Mesodermal cell (in vitro differentiated cells): ENCODE results near the gene MR1. TPM values are rescaled to one million over a fixed set of nuclear protein-coding genes. Genes with fewer than 3 reads are reported as not detected.
A peak's percentile ranks its signal among the peaks of the same experiment; 100 is the strongest.

Source experiments
- H3K27ac ChIP-seq: 2 replicates; pipeline ENCODE4 v1.7.0; 2013; ENCODE audit warnings: mild to moderate bottlenecking, low read depth, low read length, moderate library complexity; ENCODE audit not compliant: severe bottlenecking
- H3K36me3 ChIP-seq: 2 replicates; pipeline ENCODE4 v1.7.1; 2013; ENCODE audit warnings: mild to moderate bottlenecking, low read length, moderate library complexity; ENCODE audit not compliant: control insufficient read depth, insufficient read depth
- H3K4me1 ChIP-seq: one replicate; pipeline ENCODE4 v1.7.1; 2013; ENCODE audit warnings: mild to moderate bottlenecking, low read length; ENCODE audit not compliant: insufficient read depth, control insufficient read depth, poor library complexity, severe bottlenecking
- H3K4me3 ChIP-seq: 2 replicates; pipeline ENCODE4 v1.7.0; 2013; ENCODE audit warnings: low read length, control low read depth, mild to moderate bottlenecking; ENCODE audit not compliant: insufficient read depth, poor library complexity, severe bottlenecking; ENCODE audit errors: extremely low read depth
- H3K9me3 ChIP-seq: 2 replicates; pipeline ENCODE4 v1.7.1; 2013; ENCODE audit warnings: mild to moderate bottlenecking, low read length, moderate library complexity; ENCODE audit not compliant: control insufficient read depth
- WGBS, 2 experiments: methylation state at CpG; one replicate each; pipeline ENCODE4 v1.1.5; 2013; ENCODE audit warnings: missing lambda C conversion rate in 2 of 2; ENCODE audit not compliant: insufficient coverage in 2 of 2; 5-methylcytosine and 5-hydroxymethylcytosine counted together
- polyA plus RNA-seq, 2 experiments: library from polyadenylated mRNA; stranded (reverse); fragments of 50-300 nt; gene quantifications; one replicate each; pipeline ENCODE4 v1.2.3, GENCODE V29; 2013

Gene MR1
- polyA plus RNA-seq (2013, experiment 1 of 2): 0.59 TPM
- 0.66 TPM for polyA plus RNA-seq (2013, experiment 2 of 2)

- Histone ChIP-seq H3K36me3 (no peaks in the 10 kb centered on the region), H3K27ac (no peak within 1 kb of the TSS), H3K4me1 (peaks cover 2% of the 10 kb centered on the region), H3K4me3 (no peak within 1 kb of the TSS), H3K9me3 (no peaks in the 10 kb centered on the region)
- 73 to 87% methylated on average over 3 to 8 of the region's 9 CpGs for WGBS, 2 experiments
These were observed at the start of gene MR1 for GRCh38 chr1:181033799-181034451. MR1 (plus strand) TSS chr1:181033983; CDS start chr1:181034008, 25 bp downstream.

GRCh38 chr1:180988253-180988752, 45.5 kb upstream of the MR1 start:
- no peak overlapping the region for H3K4me3 ChIP-seq
- peaks cover 80% of the 10 kb centered on the region for H3K36me3 ChIP-seq
- H3K4me1 ChIP-seq: no peaks in the 10 kb centered on the region
- H3K9me3 ChIP-seq: no peaks in the 10 kb centered on the region
- WGBS, 2 experiments: 90 to 97% methylated on average over 6 to 8 of the region's 8 CpGs
- H3K27ac ChIP-seq: no peak overlapping the region

GRCh38 chr1:180994262-180994661, 39.5 kb upstream of the MR1 start:
- WGBS, 2 experiments: 90 to 95% methylated on average over 2 to 3 of the region's 3 CpGs
- H3K27ac ChIP-seq: no peak overlapping the region

GRCh38 chr1:180997843-180998504, 35.8 kb upstream of the MR1 start:
- Histone ChIP-seq H3K9me3 (no peaks in the 10 kb centered on the region), H3K36me3 (peaks cover 49% of the 10 kb centered on the region), H3K27ac (no peak overlapping the region), H3K4me3 (no peak overlapping the region), H3K4me1 (no peaks in the 10 kb centered on the region)
- WGBS, 2 experiments: 87% methylated on average over 3 of the region's 4 CpGs; no CpG with 5 or more reads in 1 of the 2 experiments

More at GRCh38 chr1:180994262-180994661, 39.5 kb upstream of the MR1 start:
- H3K4me3 ChIP-seq: no peak overlapping the region
- no peaks in the 10 kb centered on the region for H3K4me1 ChIP-seq
- H3K36me3 ChIP-seq: peaks cover 55% of the 10 kb centered on the region
- no peaks in the 10 kb centered on the region for H3K9me3 ChIP-seq

- no peak overlapping the region for H3K4me3 ChIP-seq
- no peaks in the 10 kb centered on the region for H3K9me3 ChIP-seq
- peaks cover 56% of the 10 kb centered on the region for H3K36me3 ChIP-seq
- H3K4me1 ChIP-seq: no peaks in the 10 kb centered on the region
- WGBS, 2 experiments: 88 to 100% methylated on average over 1 to 3 of the region's 7 CpGs
- H3K27ac ChIP-seq: no peak overlapping the region
These were observed 32.5 kb upstream of the MR1 start for GRCh38 chr1:181001091-181001780.

GRCh38 chr1:181002582-181003172, 31.1 kb upstream of the MR1 start:
- Histone ChIP-seq H3K9me3 (no peaks in the 10 kb centered on the region), H3K27ac (no peak overlapping the region), H3K4me1 (no peaks in the 10 kb centered on the region), H3K36me3 (peaks cover 49% of the 10 kb centered on the region), H3K4me3 (no peak overlapping the region)
- 89 to 94% methylated on average over 2 to 3 of the region's 3 CpGs for WGBS, 2 experiments

GRCh38 chr1:181010789-181011188, 23.0 kb upstream of the MR1 start:
- no peak overlapping the region for H3K4me3 ChIP-seq
- peak overlapping the region; percentile 64 for H3K27ac ChIP-seq
- H3K36me3 ChIP-seq: peaks cover 4% of the 10 kb centered on the region
- no peaks in the 10 kb centered on the region for H3K9me3 ChIP-seq
- H3K4me1 ChIP-seq: peaks cover 10% of the 10 kb centered on the region

GRCh38 chr1:181011301-181012202, 22.2 kb upstream of the MR1 start:
- Histone ChIP-seq H3K4me3 (no peak overlapping the region), H3K4me1 (peaks cover 10% of the 10 kb centered on the region), H3K36me3 (peaks cover 4% of the 10 kb centered on the region), H3K27ac (peak overlapping the region; percentile 64), H3K9me3 (no peaks in the 10 kb centered on the region)
- WGBS, 2 experiments: 90 to 92% methylated on average over 3 of the region's 3 CpGs

GRCh38 chr1:181012203-181012745, 21.5 kb upstream of the MR1 start:
- H3K4me1 ChIP-seq: peaks cover 10% of the 10 kb centered on the region
- 97 to 100% methylated on average over 2 to 4 of the region's 4 CpGs for WGBS, 2 experiments
- H3K27ac ChIP-seq: no peak overlapping the region
- H3K9me3 ChIP-seq: no peaks in the 10 kb centered on the region
- H3K36me3 ChIP-seq: peaks cover 4% of the 10 kb centered on the region
- no peak overlapping the region for H3K4me3 ChIP-seq
